ENCODE measurements around the gene PFKFB3.
"Not testable (repeated sequence)": the region's sequence is repeated elsewhere in the genome, so short reads cannot be mapped to it uniquely, and the experiment has no call there.

PFKFB3 gene

GRCh38 chr10:6202684-6203330 lies at the start of gene PFKFB3:
PFKFB3 (plus strand) TSS chr10:6202932; CDS start chr10:6203261, 329 bp downstream.
- FAIRE-seq = no peak

DNA sequence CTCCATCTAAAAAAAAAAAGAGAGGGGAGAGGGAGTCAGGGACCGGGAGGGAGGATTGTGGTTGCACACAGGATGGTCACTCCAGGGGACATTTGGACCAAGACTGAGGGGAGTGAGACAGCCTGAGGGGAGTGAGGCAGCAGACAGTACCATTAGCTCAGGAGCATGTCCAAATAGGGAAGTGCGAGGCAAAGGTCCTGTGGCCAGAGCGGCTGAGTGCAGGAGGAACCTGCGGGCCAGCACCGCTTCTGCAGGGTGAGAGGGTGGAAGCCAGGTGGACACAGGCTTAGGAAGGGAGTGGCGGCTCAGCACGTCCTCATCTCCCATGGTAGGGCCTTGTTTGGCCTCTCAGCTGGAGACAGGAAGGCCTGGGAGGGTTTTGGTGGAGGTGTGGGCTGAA lies 48.9 kb upstream of the PFKFB3 start:
- FAIRE-seq = no peak

GRCh38 chr10:6154566-6154965 lies 48.2 kb upstream of the PFKFB3 start:
- no peak for FAIRE-seq

DNA sequence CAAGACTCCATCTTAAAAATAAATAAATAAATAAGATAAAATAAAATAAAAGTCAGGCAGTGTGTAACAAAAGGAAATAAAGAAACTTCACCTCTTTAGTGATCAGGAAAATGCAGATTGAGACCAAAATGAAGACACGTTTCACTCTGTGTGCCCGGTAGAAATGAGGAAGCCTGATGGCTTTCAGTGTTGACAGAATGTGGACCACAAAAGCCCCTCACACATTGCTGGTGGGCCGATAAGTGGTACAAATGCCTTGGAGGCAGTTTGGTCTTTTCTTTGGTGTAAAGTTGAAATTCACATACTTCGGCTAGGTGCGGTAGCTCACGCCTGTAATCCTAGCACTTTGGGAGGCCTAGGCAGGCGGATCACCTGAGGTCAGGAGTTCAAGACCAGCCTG lies 44.5 kb upstream of the PFKFB3 start:
- FAIRE-seq = no peak

DNA sequence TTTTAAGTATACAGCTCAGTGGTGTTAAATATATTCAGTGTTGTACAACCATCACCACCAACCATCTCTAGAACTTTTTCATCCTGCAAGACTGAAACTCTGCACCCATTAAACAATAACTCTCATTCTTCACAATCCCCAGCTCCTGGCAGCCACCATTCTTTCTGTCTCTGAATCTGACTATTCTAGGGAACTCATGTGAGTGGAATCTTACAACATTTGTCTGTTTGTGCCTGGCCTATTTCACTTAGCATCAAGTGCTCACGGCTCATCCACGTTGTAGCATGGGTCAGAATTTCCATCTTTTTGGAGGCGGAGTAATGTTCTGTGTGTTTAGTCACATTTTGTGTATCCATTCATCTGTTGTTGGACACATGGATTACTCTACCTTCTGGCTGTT lies 40.8 kb upstream of the PFKFB3 start:
- no peak for FAIRE-seq

GRCh38 chr10:6162589-6163356 lies 40.0 kb upstream of the PFKFB3 start:
- FAIRE-seq = no peak

DNA sequence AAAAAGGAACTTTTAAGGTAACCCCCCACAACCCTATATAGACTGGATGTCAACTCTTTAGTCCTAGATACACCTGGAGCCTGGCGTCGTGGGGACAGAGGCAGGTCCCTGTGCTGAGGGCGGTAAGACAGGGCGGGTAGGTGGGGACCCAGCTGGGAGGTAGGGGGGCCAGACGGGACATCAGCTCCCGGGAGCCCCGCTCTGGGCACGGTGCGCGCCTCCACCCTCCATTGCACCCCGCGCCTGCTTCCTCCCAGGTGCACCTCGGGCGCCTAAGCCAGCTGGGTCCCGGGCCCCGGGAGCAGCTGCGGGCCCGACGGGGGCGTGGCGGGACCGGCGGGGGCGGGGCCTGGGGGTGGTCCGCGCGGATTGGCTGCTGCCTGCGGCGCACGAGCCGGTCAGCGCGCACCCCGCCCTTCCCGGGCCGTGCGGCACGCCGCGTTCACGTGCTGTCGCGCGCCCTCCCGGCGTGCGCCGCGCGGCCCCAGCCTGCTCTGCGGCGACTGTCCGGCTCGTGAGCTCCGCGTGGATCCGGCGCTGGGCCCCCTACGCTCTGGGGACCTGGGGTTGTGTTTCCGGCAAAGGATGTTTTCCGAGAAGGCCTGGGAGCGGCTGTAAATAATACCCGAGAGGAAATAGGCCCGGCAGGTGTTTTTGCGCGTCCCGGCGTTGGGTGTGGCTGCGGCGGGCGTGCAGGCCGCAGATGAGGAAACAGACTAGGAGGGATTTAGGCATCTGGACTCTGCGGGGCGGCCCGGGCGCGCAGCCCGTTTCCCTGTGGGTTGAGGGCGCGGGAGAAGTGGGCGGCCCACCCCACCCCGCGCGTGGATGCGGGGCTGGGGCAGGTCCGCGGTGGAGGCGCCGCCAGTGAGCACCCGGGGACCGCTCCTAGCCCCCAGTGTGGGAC lies 39.1 kb upstream of the PFKFB3 start:
- FAIRE-seq = no peak

- FAIRE-seq = no peak
Observed at GRCh38 chr10:6164271-6165095, 38.2 kb upstream of the PFKFB3 start.

DNA sequence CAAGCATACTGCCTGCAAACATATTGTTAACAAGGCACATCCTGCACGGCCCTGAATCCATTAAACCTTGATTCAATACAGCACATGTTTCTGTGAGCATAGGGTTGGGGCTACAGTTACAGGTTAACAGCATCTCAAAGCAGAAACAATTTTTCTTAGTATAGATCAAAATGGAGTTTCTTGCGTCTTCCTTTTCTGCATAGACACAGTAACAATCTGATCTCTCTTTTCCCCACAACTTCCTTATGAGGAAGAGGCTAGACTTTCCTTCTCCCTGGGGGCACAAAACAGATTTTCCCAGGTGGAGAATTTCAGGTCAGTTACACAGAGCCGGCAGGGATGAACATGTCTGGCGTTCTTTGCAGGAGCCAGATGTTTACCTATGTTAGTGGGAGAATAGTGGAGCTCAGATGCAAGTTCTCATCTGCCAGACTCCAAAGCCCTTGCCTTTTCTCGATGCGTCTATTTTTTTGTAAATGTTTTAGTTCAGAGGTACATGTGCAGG lies 37.5 kb upstream of the PFKFB3 start:
- no peak for FAIRE-seq

DNA sequence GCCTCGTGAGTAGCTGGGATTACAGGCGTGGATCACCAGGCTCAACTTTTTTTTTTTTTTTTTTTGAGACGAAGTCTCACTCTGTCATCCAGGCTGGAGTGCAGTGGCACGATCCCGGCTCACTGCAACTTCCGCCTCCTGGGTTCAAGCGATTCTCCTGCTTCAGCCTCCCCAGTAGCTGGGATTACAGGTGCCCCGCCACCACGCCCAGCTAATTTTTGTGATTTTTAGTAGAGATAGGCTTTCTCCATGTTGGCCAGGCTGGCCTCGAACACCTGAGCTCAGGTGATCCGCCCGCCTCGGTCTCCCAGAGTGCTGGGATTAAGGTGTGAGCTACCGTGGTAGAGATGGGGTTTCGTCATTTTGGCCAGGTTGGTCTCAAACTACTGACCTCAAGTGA lies 36.8 kb upstream of the PFKFB3 start:
- FAIRE-seq = not testable (repeated sequence)

DNA sequence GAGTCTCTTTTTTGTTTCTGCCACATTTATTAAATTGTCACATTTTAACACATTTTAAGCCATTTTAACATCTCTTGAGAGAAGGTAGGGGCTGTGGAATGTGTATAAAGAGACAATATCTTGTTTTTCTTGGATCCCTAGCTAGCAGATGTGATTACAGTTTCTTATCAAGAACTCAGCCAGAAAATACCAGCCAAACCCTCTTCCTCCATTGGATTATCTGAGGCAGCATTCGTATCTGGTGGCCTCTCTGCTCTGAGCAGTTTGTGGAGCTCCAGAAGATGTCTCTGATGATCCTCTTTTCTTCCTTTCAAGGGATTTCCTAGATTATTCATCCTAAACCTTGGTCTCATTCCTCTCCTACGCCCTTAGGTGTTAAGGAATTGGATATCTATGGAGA lies 35.3 kb upstream of the PFKFB3 start:
- FAIRE-seq = no peak

DNA sequence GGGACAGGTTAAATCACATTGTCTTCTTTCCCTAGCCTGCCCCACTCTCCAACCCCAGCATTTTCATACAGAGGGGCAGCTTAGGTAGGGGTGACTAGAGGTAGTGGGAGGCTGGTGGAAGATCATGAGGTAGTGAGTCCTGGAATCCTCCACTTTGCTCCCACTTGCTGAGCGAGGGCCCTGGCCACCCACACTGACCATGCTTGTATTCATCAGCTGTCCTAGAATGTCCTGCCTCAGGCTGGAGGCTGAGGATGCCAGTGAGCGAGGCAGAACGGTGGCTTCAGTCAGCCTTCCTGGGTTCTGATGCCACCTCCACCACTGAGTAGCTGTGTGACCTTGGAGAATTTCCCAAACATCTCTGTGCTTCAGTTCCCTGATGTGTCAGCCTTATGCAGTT lies 34.6 kb upstream of the PFKFB3 start:
- no peak for FAIRE-seq

GRCh38 chr10:6170638-6171037 lies 32.1 kb upstream of the PFKFB3 start:
- no peak for FAIRE-seq

- no peak for FAIRE-seq
Observed at GRCh38 chr10:6171881-6172695, 30.6 kb upstream of the PFKFB3 start.

GRCh38 chr10:6173203-6173602 lies 29.5 kb upstream of the PFKFB3 start:
- no peak for FAIRE-seq

- no peak for FAIRE-seq
Observed at GRCh38 chr10:6174201-6174874, 28.4 kb upstream of the PFKFB3 start.

GRCh38 chr10:6175329-6176055 lies 27.2 kb upstream of the PFKFB3 start:
- no peak for FAIRE-seq

GRCh38 chr10:6176691-6177231 lies 26.0 kb upstream of the PFKFB3 start:
- FAIRE-seq = no peak

DNA sequence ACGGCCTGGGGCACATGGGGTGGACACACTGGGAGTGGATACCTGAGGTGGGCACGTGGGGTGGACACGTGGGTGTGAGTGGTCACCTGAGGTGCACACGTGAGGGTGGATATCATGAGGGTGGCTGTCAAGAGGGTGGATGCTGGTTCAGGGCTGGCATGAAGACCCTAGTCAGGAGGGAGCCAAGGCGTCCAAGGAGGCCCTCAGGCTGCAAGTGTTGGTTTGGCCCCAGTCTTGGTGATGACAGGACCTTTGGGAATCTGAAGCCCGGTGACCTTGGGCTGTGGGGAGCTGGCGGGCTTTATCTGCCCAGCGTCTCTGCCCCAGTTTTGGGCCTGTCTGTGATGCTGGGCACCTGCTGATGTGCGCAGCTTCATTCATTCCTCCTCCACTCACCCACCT lies 24.9 kb upstream of the PFKFB3 start:
- FAIRE-seq = no peak

DNA sequence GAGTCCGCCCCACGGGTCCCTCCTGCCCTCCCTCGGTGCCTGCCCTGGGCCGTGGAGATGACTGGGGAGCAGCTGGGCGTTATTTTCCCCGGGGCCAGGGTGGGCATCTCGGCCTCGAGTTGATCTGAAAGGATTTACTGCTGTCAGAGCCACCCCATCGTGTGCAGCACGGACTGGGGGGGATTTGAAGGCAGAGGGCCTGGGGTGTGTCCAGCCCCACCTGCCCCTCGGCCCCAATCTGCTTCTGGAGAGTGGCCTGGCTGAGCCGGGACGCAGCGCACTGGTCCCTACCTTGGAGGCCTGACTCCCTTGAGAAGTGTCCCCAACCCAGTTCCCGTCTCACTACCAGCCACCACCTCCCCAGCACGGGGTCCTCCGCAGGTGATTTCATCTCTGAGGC lies 24.2 kb upstream of the PFKFB3 start:
- no peak for FAIRE-seq
